ENCODE results near the gene RGPD5.
"Not testable (repeated sequence)": the region's sequence is repeated elsewhere in the genome, so short reads cannot be mapped to it uniquely, and the experiment has no call there.

Gene RGPD5

GRCh38 chr2:109794074-109794737 lies at the start of gene RGPD5:
TSS of gene RGPD5 (plus strand) at chr2:109794305. CDS start at chr2:109794466, 161 bp downstream.
- DNase-seq = not testable (repeated sequence)

- DNase-seq = not testable (repeated sequence)
These were observed 42.5 kb upstream of the RGPD5 start for GRCh38 chr2:109751572-109751971.

DNA sequence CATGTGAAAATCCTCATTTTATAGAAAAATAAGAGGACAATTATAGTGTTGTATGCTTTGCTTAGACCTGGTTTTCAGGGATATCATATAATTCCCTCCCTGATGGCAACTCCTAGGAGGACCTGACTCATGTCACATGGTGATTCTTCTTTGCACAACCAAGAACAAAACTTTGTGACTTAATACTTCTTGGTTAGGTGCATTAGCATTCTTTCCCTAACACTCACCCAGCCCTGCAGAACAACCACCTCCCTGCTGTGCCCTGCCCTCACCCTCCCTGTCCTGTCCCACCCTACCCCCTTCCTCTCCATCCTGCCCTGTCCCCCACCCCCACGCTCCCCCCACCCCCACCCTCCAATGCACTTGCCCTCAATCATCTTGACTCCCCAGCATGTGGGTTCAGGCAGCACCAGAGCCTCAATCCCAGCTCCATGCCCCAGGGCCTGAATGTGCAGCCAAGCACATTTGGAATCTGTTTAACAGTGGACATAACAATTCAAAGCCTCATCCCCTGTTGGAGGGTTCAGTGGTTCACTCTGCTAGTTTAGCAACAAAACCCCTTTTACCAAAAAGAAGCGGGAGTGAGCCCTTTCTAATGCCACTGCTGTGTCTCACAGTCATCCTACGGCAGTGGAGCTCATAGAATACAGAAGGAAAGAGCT lies 36.8 kb upstream of the RGPD5 start:
- DNase-seq = not testable (repeated sequence)

GRCh38 chr2:109760265-109761042 lies 33.7 kb upstream of the RGPD5 start:
- DNase-seq = not testable (repeated sequence)

DNA sequence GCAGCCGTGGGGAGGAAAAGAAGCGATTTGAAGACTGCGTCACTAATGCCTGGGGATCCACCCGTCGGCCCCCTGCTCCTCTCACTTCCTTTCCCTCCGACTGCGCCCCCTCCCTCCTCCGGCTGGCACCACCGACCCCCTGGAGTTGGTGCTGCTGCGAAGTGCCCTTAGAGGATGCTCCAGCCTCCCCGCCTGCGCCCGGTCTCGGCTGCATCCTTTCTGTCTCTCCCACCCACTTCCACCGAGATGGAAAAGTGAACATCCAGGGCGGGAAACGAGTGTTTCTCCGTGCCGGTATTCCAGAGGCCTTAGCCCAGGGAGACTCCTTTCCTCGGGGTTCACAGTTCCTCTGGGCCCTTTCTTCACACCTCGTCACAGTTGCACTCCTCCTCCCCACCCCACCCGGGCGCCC lies 33.1 kb upstream of the RGPD5 start:
- DNase-seq = not testable (repeated sequence)

DNA sequence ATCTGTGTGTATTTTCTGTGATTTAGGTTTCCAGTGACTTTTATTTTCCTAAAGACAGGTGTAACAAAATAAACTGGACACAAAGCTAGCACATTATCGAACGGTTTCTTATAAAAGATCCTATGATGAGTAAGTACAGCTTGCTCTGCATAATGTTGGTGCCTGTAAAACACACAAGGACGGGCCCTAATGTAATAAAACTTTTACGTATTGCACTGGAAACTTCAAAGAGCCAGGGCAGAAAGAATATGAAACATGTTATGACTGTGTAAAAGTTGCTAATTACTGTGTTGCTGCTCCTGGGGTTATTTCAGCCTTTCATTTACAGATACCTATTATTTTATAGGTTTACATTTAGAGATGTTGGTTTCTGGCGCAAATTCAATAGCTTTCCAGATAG lies 32.1 kb upstream of the RGPD5 start:
- not testable (repeated sequence) for DNase-seq

DNA sequence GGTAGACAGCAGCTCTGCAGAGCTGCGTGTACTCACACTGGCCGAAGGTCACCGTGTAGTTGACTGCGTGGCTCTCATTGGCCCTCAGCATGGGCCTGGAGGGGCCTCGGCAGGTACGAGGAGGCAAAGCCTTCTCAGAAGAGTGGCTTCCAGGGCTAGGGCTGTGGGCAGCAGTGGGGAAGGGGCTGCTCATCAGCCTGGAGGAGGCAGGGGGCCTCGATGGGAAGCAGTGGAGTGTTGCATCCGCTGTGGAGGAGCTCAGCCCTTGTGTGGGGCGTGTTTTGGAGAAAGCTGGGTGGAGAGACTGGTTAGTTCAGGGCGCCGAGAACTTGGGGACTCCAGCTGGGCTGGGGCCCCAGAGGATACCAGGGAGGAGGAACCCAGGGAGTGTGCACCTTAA lies 28.0 kb upstream of the RGPD5 start:
- not testable (repeated sequence) for DNase-seq

DNA sequence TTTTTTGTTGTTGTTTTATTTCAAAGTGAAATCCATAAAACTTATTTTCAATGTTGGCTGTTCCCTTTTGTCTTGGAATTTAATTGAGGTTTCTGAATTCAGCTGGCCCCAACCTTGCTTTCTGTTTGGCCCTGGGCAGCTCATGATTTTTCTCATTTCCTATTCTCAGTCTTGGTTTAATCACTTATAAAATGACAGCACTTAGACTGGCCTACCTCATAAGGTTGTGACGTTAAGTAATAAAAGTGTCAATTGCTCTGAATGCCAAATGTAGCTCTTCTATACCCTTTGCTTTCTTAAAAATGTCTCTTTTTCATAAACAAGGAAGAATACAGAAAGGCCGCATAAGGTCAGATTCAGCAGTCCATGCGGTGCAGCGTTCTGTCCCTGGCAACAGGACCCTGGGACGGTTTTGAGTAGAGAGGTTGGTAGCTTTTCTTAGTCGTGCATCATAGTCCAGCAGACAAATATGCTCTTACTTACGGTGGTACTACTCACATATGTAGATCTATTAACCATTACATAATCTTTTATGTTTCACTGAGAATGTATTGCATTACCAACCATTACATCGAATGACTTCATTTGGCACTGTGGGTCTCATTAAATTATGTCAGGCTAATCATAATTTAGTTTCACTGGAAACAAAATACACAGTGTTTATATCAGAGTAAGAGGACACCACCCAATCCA lies 27.1 kb upstream of the RGPD5 start:
- DNase-seq = not testable (repeated sequence)

DNA sequence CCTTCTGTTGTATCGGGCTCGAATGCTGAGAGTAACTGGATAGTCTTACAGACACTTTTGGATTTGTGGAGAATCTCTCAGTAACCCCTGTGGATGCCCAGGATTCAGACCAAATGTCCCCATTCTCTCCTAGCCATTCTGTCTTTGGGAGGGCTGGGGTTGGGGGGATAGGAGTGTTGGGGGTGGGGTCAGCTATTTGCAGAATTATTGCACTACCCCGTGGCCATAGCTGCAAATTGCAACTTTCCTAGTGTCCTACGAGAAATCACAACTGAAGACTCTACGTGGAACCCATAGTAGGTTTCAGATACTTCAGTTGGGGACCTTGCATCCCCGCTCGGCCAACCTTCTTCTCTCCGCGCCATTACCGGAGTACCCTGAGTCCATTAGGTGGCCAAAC lies 25.2 kb upstream of the RGPD5 start:
- DNase-seq = not testable (repeated sequence)

- not testable (repeated sequence) for DNase-seq
These were observed 15.0 kb upstream of the RGPD5 start for GRCh38 chr2:109779118-109779517.

GRCh38 chr2:109781147-109781816 lies 12.8 kb upstream of the RGPD5 start:
- DNase-seq = not testable (repeated sequence)

DNA sequence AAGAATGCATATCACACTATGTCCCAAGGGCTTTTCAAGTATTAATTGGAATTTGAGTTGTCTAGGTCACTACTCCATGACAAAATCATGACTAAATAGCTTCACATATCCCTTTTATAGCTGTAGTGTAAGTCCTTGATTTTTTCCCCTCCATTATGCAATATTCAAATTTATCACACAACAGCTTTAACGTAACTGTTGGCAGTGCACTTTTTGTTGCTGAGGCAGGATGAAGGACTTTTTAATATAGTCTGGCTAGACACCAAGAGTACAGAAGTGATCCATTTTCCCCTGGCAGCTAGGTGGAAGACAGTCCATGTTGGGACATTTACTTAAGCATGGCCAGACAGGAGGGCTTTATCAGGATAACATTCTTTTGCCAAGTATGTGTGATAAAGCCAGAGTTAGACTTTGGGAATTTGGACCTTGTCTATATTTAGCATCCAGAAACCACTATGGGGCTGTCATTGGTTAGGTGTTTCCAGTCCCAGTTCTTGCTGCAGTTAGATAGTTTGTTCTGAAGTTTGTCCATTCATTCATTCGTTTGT lies 11.6 kb upstream of the RGPD5 start:
- not testable (repeated sequence) for DNase-seq

DNA sequence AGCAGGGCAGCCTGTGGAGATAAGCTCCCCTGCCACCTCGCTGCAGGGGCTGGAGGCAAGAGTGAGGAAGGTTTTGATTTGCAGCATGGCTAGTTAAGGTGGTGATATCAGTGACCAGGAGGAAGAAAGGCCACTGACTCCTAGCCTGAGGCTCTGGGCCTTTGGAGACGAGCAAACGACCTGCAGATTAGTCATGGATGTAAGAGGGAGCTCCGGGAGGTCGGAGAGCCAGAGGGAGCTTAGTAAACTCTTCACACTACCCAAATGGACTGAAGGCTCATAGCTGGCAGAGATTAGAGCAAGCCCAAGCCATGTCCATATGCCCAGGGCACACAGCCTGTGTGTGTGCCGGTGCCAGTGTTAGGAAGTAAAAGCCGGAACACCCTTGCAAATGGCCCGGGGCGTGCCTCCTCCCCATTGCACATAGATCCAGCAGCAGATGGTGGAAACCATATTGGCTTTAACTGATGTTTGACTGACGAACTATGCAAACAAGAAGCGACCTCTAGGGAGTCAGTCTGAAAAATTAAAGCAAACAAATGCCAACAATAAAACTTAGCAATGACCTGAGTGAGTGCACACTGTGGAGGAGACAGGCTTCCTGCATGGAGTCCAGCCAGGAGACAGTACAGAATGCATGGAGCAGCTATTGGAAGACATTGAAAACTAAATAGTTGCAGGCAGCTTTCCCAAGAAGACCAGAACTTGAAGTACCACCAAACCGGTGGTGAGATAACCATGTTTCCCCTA lies 2.4 kb upstream of the RGPD5 start:
- DNase-seq = not testable (repeated sequence)

DNA sequence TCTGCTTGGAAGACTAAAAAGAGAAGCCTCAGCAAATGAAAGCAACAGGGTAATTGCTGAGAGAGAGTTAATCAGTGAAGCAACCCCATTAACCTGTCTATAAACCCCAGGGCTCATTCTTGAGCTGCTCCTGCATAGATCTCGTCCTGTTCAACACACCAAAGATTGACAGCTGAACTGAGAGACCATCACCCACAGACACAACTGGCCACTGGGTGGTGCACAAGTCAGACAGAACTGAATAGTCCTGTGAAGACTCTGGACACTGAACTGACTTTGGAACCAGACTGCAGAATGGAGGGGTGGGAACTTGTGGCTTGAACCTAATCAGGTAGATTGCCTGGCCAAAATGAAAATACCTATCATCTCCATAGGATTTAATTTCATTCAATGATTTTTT lies 1.4 kb upstream of the RGPD5 start:
- DNase-seq = not testable (repeated sequence)

DNA sequence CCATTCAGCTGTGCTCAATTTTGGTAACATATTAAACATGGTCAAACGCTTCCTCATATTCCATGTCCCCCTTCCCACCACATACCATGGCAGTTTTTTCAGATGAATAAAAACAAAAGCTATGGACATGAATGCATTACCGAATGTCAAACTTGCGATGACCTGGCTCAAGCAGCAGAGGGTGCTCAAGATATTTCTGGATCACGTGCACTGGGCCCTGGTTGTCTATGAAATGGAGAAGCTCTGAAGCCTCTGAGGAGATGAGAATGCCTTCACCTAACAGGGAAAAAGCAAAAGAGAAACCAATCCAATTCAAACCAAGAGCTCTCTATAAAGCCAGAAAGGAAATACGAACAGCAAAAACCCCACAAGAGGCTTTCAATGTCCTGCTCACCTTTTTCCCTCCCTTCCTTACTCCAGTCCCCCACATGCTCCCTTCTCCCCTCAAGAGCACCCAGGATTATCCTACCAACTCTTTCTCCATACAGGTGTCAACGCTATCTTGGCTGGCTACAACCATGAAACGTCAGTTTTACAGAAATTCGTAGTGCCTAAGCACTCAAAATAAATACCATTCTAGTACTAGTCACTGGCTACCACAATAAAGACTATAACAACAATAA lies 77.1 kb downstream of the RGPD5 start:
- not testable (repeated sequence) for DNase-seq

- DNase-seq = not testable (repeated sequence)
These were observed 82.5 kb downstream of the RGPD5 start for GRCh38 chr2:109876625-109877024.

DNA sequence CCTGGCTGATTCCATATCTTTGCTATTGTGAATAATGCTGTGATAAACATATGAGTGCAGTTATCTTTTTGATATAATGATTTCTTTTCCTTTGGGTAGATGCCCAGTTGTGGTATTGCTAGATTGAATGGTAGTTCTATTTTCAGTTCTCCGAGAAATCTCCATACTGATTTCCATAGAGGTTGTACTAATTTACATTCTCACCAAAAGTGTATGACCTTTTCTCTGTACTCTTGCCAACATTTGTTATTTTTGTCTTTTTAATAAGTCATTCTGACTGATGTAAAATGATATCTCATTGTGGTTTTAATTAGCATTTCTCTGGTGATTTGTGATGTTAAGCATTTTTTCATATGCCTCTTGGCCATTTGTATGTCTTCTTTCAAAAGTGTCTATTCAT lies 88.0 kb downstream of the RGPD5 start:
- DNase-seq = not testable (repeated sequence)

DNA sequence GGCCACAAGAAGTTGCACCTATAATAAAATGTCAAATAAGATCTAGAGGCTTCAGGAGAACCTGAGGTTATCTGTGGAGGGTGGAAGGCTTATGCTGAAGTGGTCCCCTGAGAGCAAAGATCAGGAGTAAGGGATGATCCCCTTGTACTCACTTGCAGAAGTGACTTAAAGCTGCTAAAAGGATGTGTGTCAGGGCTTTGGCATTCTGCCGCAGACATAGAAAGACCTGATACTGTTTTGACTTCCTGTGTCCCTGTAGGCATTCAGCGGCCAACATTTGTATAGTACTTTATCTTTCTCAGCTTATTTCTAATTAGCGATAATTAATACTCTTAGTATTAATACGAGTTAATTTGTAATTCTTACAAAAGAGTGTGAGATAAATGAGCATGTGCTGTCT lies 94.3 kb downstream of the RGPD5 start:
- DNase-seq = not testable (repeated sequence)

- not testable (repeated sequence) for DNase-seq
These were observed 95.8 kb downstream of the RGPD5 start for GRCh38 chr2:109889909-109890308.

- not testable (repeated sequence) for DNase-seq
These were observed 96.9 kb downstream of the RGPD5 start for GRCh38 chr2:109891024-109891423.

GRCh38 chr2:109893736-109894135 lies 99.6 kb downstream of the RGPD5 start:
- DNase-seq = not testable (repeated sequence)
